MM.1S (cell line): ENCODE results near the gene EPHA6.

Experiments used
- EZH2 ChIP-seq: fragments of 300-600 bp; sonication (generic); optimal IDR thresholded peaks from 2 replicates; pipeline ENCODE3; 2017; ENCODE audit warnings: low read depth, mild to moderate bottlenecking, antibody characterized with exemption, low read length, mixed read lengths
- TF ChIP-seq, protein P1 (sequence below): fragments of 300-600 bp; sonication (generic); IDR thresholded peaks from 2 replicates; pipeline ENCODE4 v1.5.1; 2016; ENCODE audit warnings: antibody characterized with exemption, low read length, mixed read lengths

DNA sequence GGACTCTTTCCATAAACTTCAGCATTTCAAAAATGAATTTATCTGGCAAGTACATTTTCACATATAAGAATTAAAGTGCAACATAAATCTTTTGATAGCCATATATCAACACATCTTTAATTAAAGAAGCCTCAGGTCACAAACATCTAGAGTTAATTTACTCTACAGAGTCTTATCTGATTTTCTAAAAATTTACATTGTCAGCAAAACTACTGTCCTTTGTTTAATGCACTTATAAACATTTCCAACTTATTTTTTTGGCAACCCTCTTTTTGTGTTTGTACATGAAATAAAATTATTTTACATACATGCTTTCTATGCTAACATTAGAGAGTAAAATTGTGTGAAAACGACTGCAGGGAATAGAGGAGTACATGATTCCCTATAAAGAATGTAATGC lies 533.4 kb downstream of the EPHA6 start:
- TF ChIP-seq, protein P1, sequence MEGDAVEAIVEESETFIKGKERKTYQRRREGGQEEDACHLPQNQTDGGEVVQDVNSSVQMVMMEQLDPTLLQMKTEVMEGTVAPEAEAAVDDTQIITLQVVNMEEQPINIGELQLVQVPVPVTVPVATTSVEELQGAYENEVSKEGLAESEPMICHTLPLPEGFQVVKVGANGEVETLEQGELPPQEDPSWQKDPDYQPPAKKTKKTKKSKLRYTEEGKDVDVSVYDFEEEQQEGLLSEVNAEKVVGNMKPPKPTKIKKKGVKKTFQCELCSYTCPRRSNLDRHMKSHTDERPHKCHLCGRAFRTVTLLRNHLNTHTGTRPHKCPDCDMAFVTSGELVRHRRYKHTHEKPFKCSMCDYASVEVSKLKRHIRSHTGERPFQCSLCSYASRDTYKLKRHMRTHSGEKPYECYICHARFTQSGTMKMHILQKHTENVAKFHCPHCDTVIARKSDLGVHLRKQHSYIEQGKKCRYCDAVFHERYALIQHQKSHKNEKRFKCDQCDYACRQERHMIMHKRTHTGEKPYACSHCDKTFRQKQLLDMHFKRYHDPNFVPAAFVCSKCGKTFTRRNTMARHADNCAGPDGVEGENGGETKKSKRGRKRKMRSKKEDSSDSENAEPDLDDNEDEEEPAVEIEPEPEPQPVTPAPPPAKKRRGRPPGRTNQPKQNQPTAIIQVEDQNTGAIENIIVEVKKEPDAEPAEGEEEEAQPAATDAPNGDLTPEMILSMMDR, result no peak
- no peak for TF ChIP-seq EZH2
